A673 (cell line): ENCODE data around the gene ARL13A. TPM values are rescaled to one million over a fixed set of nuclear protein-coding genes. Genes with fewer than 3 reads are reported as not detected.
"Not testable (repeated sequence)": the region's sequence is repeated elsewhere in the genome, so short reads cannot be mapped to it uniquely, and the experiment has no call there.

Source experiments
- BruUV-seq: library from RNA; stranded (reverse); fragments of 400-500 nt; replicated peaks from 2 replicates; lab custom pipeline; 2021; lab: Mats Ljungman, UMichigan
- CTCF ChIA-PET: fragments of 300-600 bp; sonication (Branson Sonifier 250); formaldehyde crosslinking; loops from one replicate; lab custom pipeline; 2022; ENCODE audit warnings: antibody characterized with exemption; lab: Charles Lee
- POLR2A ChIA-PET: fragments of 300-600 bp; sonication (Branson Sonifier 250); formaldehyde crosslinking; loops from one replicate; lab custom pipeline; 2022; ENCODE audit warnings: antibody characterized with exemption; ENCODE audit not compliant: low non-redundant PET; lab: Charles Lee
- DNase-seq: peaks from one replicate; pipeline ENCODE4 v3.0.0-alpha.2; 2015; ENCODE audit warnings: low spot score
- H3K27ac ChIP-seq: fragments of 200-600 bp; sonication (generic); 2 replicates; pipeline ENCODE4 v1.5.1; 2016; ENCODE audit warnings: mixed run types, low read depth, mild to moderate bottlenecking, mixed read lengths, antibody characterized with exemption, low read length; ENCODE audit not compliant: poor library complexity, severe bottlenecking
- H3K27me3 ChIP-seq: fragments of 200-600 bp; sonication (generic); replicated peaks from 2 replicates; pipeline ENCODE4 v1.6.1; 2017; ENCODE audit warnings: mixed run types, low read depth, mild to moderate bottlenecking, mixed read lengths, antibody characterized with exemption, low read length; ENCODE audit not compliant: insufficient read depth, poor library complexity
- H3K36me3 ChIP-seq: fragments of 200-600 bp; sonication (generic); 2 replicates; pipeline ENCODE4 v1.6.1; 2016; ENCODE audit warnings: mixed run types, mild to moderate bottlenecking, mixed read lengths, antibody characterized with exemption, low read length; ENCODE audit not compliant: insufficient read depth, poor library complexity, severe bottlenecking
- H3K4me1 ChIP-seq: fragments of 200-600 bp; sonication (generic); 2 replicates; pipeline ENCODE4 v1.6.1; 2017; ENCODE audit warnings: mixed run types, mild to moderate bottlenecking, mixed read lengths, antibody characterized with exemption, low read length; ENCODE audit not compliant: insufficient read depth, poor library complexity, severe bottlenecking
- H3K4me3 ChIP-seq: fragments of 200-600 bp; sonication (generic); 2 replicates; pipeline ENCODE4 v1.5.1; 2016; ENCODE audit warnings: low read depth, mixed run types, mild to moderate bottlenecking, mixed read lengths, low read length; ENCODE audit not compliant: poor library complexity, severe bottlenecking
- H3K9me3 ChIP-seq: fragments of 200-600 bp; sonication (generic); 2 replicates; pipeline ENCODE4 v1.6.1; 2016; ENCODE audit warnings: mixed run types, low read depth, mild to moderate bottlenecking, mixed read lengths, antibody characterized with exemption, low read length; ENCODE audit not compliant: poor library complexity, severe bottlenecking
- CTCF ChIP-seq: fragments of 300-800, 200-600 bp; sonication (generic); conservative IDR thresholded peaks from 2 replicates; pipeline ENCODE4 v1.5.1; 2017; ENCODE audit warnings: low read depth, mild to moderate bottlenecking, antibody characterized with exemption, low read length, moderate library complexity, mixed read lengths
- EZH2 ChIP-seq: fragments of 200-600 bp; sonication (generic); IDR thresholded peaks from 2 replicates; pipeline ENCODE4 v1.6.1; 2017; ENCODE audit warnings: borderline replicate concordance, low read depth, mild to moderate bottlenecking, mixed read lengths, antibody characterized with exemption, low read length; ENCODE audit not compliant: poor library complexity, severe bottlenecking
- intact Hi-C: fragments of 100-400 bp; cut with micrococcal nuclease; formaldehyde crosslinking; loops from one replicate; pipeline ENCODE4 v1.10.0; 2022; ENCODE audit not compliant: unreplicated experiment
- total RNA-seq: library from RNA; stranded (reverse); gene quantifications from 2 replicates; pipeline ENCODE4 v1.2.3, GENCODE V29; 2021

The ARL13A gene
- total RNA-seq, 1 experiment from 2014 or later: not detected

GRCh38 chrX:101009090-101009489 is 39.6 kb downstream of the ARL13A start:
- DNase-seq: no peak
- Histone ChIP-seq H3K4me1 (no peaks in the 10 kb centered on the region), H3K4me3 (no peak overlapping the region), H3K36me3 (peaks cover 15% of the 10 kb centered on the region), H3K27ac (no peak overlapping the region), H3K27me3 (no peaks in the 10 kb centered on the region), H3K9me3 (no peaks in the 10 kb centered on the region)
- ChIA-PET POLR2A (no interaction called here), CTCF (no interaction called here)
- TF ChIP-seq EZH2: no peak
- no peak for TF ChIP-seq CTCF
- BruUV-seq: no TSS peak
- intact Hi-C loops: no loop called here

- BruUV-seq, DNase-seq, H3K27ac ChIP-seq, H3K9me3 ChIP-seq, POLR2A ChIA-PET, H3K27me3 ChIP-seq, H3K4me3 ChIP-seq, intact Hi-C loops, H3K4me1 ChIP-seq, CTCF ChIA-PET: not testable (repeated sequence)
- peaks cover 17% of the 10 kb centered on the region for H3K36me3 ChIP-seq
These were observed 42.5 kb downstream of the ARL13A start for GRCh38 chrX:101012031-101012430.

GRCh38 chrX:101022020-101022419 is 52.5 kb downstream of the ARL13A start:
- H3K9me3 ChIP-seq: no peaks in the 10 kb centered on the region
- POLR2A ChIA-PET: no interaction called here
- H3K27ac ChIP-seq: no peak overlapping the region
- intact Hi-C loops: no loop called here
- no peak overlapping the region for H3K4me3 ChIP-seq
- no peak for DNase-seq
- H3K4me1 ChIP-seq: no peaks in the 10 kb centered on the region
- CTCF ChIA-PET: no interaction called here
- no peak for TF ChIP-seq CTCF
- no peak for TF ChIP-seq EZH2
- no TSS peak for BruUV-seq
- H3K36me3 ChIP-seq: peaks cover 3% of the 10 kb centered on the region
- no peaks in the 10 kb centered on the region for H3K27me3 ChIP-seq

GRCh38 chrX:101025126-101025525 is 55.6 kb downstream of the ARL13A start:
- no TSS peak for BruUV-seq
- intact Hi-C loops: no loop called here
- CTCF ChIA-PET: interaction anchor here (0.7 kb wide), 1 partner anchor 514 kb away, joined by 4 read pairs; no protein-coding TSS in a partner anchor
- no peaks in the 10 kb centered on the region for H3K27me3 ChIP-seq
- no peak overlapping the region for H3K27ac ChIP-seq
- H3K4me3 ChIP-seq: no peak overlapping the region
- TF ChIP-seq CTCF (no peak), EZH2 (no peak)
- no peak for DNase-seq
- POLR2A ChIA-PET: no interaction called here
- H3K4me1 ChIP-seq: no peaks in the 10 kb centered on the region
- no peaks in the 10 kb centered on the region for H3K9me3 ChIP-seq
- H3K36me3 ChIP-seq: no peaks in the 10 kb centered on the region
